Measurements from ENCODE around the gene LCN12. TPM values are rescaled to one million over a fixed set of nuclear protein-coding genes. Genes with fewer than 3 reads are reported as not detected.

Gene LCN12
- total and polyA plus RNA-seq, 7 donors: 1.2 to 3.0 TPM; not detected in 5

GRCh38 chr9:136997371-136997770, 45.3 kb downstream of the LCN12 start:
- no peak overlapping the region for H3K4me3 ChIP-seq
- peaks cover 0 to 34% (median 32%) of the 10 kb centered on the region in 4 donors for H3K4me1 ChIP-seq
- WGBS, 2 donors: 48 to 69% methylated on average over 10 of the region's 10 CpGs
- intact Hi-C loops (cut with DNase I): loop anchor here (2.0 kb wide), 1 partner anchor 29 kb away; no protein-coding TSS in a partner anchor
- TF ChIP-seq, protein P1, sequence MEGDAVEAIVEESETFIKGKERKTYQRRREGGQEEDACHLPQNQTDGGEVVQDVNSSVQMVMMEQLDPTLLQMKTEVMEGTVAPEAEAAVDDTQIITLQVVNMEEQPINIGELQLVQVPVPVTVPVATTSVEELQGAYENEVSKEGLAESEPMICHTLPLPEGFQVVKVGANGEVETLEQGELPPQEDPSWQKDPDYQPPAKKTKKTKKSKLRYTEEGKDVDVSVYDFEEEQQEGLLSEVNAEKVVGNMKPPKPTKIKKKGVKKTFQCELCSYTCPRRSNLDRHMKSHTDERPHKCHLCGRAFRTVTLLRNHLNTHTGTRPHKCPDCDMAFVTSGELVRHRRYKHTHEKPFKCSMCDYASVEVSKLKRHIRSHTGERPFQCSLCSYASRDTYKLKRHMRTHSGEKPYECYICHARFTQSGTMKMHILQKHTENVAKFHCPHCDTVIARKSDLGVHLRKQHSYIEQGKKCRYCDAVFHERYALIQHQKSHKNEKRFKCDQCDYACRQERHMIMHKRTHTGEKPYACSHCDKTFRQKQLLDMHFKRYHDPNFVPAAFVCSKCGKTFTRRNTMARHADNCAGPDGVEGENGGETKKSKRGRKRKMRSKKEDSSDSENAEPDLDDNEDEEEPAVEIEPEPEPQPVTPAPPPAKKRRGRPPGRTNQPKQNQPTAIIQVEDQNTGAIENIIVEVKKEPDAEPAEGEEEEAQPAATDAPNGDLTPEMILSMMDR (IDR thresholded peaks at IDR 0.05): no peak
- no peak for TF ChIP-seq POLR2A (IDR thresholded peaks at IDR 0.05)
- TF ChIP-seq EP300 (IDR thresholded peaks at IDR 0.05): no peak
- no peak for TF ChIP-seq POLR2AphosphoS5 (IDR thresholded peaks at IDR 0.05)
- H3K9me3 ChIP-seq: no peaks in the 10 kb centered on the region
- DNase-seq: no peak
- H3K36me3 ChIP-seq: peaks cover 0 to 5% (median 3%) of the 10 kb centered on the region in 4 donors
- peaks cover 26 to 58% (median 44%) of the 10 kb centered on the region in 3 donors for H3K27me3 ChIP-seq
- no peak overlapping the region for H3K27ac ChIP-seq

- no peak for TF ChIP-seq EP300 (IDR thresholded peaks at IDR 0.05)
- TF ChIP-seq POLR2AphosphoS5 (IDR thresholded peaks at IDR 0.05): no peak
- TF ChIP-seq POLR2A (IDR thresholded peaks at IDR 0.05): no peak
- TF ChIP-seq, protein P1 (IDR thresholded peaks at IDR 0.05): no peak
- 50 to 58% methylated on average over 18 of the region's 18 CpGs for WGBS, 2 donors
- H3K4me1 ChIP-seq: peaks cover 0 to 30% (median 28%) of the 10 kb centered on the region in 4 donors
Observed at GRCh38 chr9:136997830-136998234, 45.8 kb downstream of the LCN12 start.

DNA sequence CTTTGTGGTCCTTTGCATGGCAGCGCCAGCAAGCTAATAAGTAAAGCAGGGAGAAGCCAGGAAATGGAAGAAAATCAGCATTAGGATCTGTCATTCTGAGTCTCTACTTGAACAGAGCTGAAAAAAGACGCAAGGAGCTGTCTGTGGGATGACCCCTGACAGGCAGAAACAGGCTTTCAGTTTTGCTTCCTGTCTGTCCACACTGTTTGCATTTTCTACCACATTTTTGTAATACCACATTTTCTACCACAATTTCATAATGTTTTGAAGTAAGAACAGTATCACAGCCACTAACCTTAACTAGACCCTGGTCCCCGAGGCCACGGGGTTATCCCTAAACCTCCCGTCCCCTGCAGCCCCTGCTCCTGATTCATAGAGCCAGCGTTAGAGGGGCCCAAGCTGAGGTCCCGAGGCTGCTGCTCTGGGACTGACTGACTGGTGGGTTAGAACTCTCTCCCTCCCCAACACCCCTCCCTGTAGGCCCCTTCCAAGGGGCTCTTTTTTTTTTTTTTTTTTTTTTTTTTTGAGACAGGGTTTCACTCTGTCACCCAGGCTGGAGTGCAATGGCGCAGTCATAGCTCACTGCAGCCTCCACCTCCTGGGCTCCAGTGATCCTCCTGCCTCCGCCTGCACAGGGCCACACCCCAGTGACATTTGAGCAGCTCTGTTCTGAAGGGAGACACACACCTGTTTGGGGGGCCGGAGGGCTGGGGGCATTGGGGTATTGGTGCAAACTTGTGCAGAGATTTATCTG, 48.3 kb downstream of the LCN12 start:
- intact Hi-C loops (cut with DNase I): no loop called here
- H3K36me3 ChIP-seq: no peaks in the 10 kb centered on the region
- DNase-seq: no peak
- peaks cover 0 to 14% (median 12%) of the 10 kb centered on the region in 4 donors for H3K4me1 ChIP-seq
- H3K27me3 ChIP-seq: peaks cover 11 to 33% (median 25%) of the 10 kb centered on the region in 3 donors
- H3K9me3 ChIP-seq: no peaks in the 10 kb centered on the region
- H3K4me3 ChIP-seq: no peak overlapping the region
- TF ChIP-seq EP300 (IDR thresholded peaks at IDR 0.05) (no peak), POLR2AphosphoS5 (IDR thresholded peaks at IDR 0.05) (no peak), POLR2A (IDR thresholded peaks at IDR 0.05) (no peak)
- TF ChIP-seq, protein P1 (IDR thresholded peaks at IDR 0.05): no peak
- 55 to 71% methylated on average over 10 of the region's 10 CpGs for WGBS, 2 donors
- peak overlapping the region in 1 of 4 donors; percentile 1 for H3K27ac ChIP-seq

More at GRCh38 chr9:136997830-136998234, 45.8 kb downstream of the LCN12 start:
- Histone ChIP-seq H3K27me3 (peaks cover 26 to 58% (median 44%) of the 10 kb centered on the region in 3 donors), H3K4me3 (no peak overlapping the region), H3K9me3 (no peaks in the 10 kb centered on the region), H3K36me3 (peaks cover 0 to 5% (median 3%) of the 10 kb centered on the region in 4 donors), H3K27ac (no peak overlapping the region)
- intact Hi-C loops (cut with DNase I): loop anchor here (2.0 kb wide), 1 partner anchor 29 kb away; no protein-coding TSS in a partner anchor
- DNase-seq: no peak

DNA sequence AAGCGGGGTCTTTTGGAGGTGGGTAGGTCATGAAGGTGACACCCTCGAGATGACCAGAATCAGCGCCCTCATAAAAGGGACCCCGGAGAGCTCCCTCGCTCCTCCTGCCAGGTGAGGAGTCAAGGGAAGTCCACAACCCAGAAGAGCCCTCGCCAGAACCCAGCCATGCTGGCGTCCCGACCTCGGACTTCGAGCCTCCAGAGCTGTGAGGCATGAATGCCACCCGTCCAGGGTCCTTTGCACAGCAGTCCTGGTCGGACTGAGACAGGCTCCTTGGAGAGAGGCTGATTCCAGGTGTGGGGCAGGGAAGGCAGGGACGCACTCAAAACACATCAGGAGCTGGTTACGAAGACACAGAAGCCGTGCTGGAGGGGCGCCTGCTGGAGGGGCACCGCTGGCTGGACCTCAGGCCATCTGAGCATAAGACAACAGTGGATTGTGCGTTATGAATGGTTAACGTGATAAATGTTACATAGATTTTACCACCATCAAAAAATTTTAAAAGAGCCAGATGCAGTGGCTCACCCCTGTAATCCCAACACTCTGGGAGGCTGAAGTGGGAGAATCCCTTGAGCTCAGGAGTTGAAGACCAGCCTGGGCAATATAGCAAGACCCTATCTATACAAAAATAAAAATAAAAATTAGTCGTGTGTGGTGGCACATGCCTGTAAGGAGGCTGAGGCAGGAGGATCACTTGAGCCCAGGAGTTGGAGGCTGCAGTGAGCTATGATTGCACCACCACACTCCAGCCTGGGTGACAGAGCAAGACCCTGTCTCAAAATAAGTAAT, 50.0 kb downstream of the LCN12 start:
- WGBS, 2 donors: 80 to 91% methylated on average over 20 of the region's 20 CpGs
- intact Hi-C loops (cut with DNase I): no loop called here

More for the DNA sequence above, 50.0 kb downstream of the LCN12 start:
- H3K36me3 ChIP-seq: no peaks in the 10 kb centered on the region
- no peak overlapping the region for H3K27ac ChIP-seq
- no peak overlapping the region for H3K4me3 ChIP-seq
- no peak for DNase-seq
- H3K9me3 ChIP-seq: no peaks in the 10 kb centered on the region
- H3K27me3 ChIP-seq: peaks cover 3 to 16% (median 8%) of the 10 kb centered on the region in 3 donors
- TF ChIP-seq POLR2AphosphoS5 (IDR thresholded peaks at IDR 0.05) (no peak), EP300 (IDR thresholded peaks at IDR 0.05) (no peak), POLR2A (IDR thresholded peaks at IDR 0.05) (no peak)
- TF ChIP-seq, protein P1 (IDR thresholded peaks at IDR 0.05): no peak
- no peaks in the 10 kb centered on the region for H3K4me1 ChIP-seq
